GM21576 (cell line): ENCODE results near the gene CNOT6L.

Source experiments
- ATAC-seq: cut with Tn5 transposase; IDR thresholded peaks from one replicate; pipeline ENCODE4 v1.9.1; 2021; ENCODE audit warnings: mild to moderate bottlenecking, moderate library complexity; ENCODE audit not compliant: unreplicated experiment

Gene CNOT6L

GRCh38 chr4:77715414-77716290 is 103.5 kb downstream of the CNOT6L start:
- no peak for ATAC-seq

DNA sequence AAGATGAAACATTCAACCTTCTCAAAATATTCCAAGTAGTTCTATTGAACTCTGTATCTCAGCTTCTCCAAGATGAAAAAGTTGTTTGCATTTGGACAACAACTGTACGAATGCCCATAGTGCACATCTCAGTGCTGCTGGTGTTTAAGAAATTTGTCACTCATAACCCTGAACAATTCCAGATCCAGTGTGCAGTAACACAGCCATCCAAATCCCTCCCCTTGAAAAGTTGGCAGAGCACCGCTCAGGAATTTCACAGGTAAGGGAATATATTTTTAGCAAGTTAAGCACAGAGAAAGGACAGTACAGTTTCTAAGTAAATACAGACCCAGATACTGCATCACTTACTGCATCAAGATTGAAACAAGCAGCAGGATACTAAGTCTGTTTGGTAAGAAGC is 104.7 kb downstream of the CNOT6L start:
- ATAC-seq: no peak

GRCh38 chr4:77713884-77714283 is 105.3 kb downstream of the CNOT6L start:
- no peak for ATAC-seq

DNA sequence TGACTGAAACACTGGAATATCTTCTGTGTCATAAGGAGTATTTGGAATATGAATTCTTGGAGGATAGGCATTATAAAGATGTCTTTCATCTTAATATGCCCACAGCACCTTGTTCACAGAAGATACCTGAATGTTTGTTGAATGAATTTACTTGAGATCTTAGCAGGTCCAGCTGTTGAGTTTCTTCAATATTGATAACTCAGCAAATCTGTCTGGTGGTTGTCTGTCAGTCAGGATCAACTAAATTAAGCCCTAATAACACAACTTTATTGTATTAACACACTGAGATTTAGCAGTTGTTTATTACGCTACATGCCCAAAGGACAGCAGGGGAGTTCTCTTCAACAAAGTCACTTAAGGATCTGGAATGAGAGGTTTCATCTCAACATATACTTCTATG is 106.5 kb downstream of the CNOT6L start:
- ATAC-seq: no peak

DNA sequence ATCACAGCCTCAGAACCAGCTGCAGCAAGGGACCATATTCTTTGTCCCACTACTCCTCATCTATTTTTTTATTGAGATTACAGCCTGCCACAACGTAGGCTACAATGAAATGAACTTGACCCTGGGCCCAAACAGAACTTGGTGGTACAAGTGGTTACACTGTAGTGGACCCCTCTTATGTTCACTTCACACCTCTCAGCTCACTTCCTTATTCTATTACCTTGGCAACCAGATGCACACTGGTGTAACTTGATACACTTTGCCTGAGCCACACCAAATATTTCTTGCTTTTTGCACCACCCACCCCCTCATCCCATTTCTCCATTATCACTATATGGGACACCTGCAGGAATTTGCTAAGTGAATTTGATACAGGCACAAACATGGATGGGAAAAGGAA is 107.7 kb downstream of the CNOT6L start:
- ATAC-seq: no peak

DNA sequence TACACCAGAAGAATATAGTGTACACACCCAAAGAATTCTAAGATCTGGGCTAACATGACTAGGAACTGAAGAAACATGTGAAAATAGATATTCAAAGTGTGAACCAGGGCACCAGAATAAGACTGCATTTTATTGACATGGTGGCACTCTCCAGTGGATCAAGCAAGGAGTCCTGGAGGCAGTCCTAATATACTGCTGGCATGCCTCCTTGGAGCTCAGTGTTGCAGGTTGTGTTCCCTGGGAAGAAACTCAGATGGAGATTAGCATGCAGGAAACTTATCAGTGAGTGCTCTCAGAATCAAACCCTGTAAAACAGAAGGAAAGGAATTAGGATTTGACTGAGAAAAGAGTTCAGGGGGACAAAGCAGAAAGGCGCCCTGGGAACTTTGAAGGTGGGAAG is 108.5 kb downstream of the CNOT6L start:
- ATAC-seq: no peak

DNA sequence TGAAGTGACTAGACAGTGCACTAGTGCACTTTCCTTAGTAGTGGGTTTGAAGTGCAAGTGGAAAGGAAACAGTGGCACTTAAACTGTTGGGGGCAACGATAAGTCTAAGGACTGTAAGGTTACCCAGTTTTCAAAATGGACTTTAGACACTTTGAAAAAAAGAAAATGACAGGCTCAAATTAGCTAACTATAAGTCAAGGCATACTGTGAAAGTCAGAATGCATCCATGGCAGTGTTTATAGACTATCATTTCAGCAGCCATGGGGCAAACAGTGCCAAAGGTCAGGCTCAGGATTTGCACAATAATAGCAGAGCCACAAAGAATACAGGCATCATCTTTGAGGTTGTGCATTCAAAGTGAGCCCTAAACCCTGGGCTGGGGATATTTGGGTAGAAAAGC is 109.1 kb downstream of the CNOT6L start:
- no peak for ATAC-seq

GRCh38 chr4:77706717-77707116 is 112.5 kb downstream of the CNOT6L start:
- ATAC-seq: no peak

GRCh38 chr4:77703666-77704065 is 115.5 kb downstream of the CNOT6L start:
- no peak for ATAC-seq

GRCh38 chr4:77701121-77701520 is 118.0 kb downstream of the CNOT6L start:
- ATAC-seq: no peak

DNA sequence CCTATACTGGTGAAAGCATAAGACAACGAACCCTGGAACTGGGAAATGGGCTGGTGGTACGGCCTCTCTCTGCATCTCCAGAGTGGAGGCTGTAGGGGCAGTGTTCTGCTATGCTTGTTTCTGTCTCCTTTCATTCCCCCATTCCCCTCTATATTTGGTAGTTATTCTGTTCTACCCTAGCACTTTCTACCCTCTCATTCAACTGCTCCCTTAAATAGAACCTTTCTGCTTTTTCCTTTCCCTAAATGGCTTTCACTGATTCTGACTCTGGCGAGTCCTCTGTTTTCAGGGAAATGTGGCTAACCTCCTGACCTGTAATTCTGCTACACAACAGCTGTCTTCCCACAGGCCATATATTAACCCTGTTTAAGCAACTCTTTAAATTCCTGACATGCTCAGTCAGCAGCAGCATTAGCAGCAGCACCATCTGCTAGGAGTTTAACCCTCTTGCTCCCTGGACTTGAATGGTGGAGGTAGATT is 119.4 kb downstream of the CNOT6L start:
- no peak for ATAC-seq

GRCh38 chr4:77697860-77698590 is 121.1 kb downstream of the CNOT6L start:
- ATAC-seq: no peak

DNA sequence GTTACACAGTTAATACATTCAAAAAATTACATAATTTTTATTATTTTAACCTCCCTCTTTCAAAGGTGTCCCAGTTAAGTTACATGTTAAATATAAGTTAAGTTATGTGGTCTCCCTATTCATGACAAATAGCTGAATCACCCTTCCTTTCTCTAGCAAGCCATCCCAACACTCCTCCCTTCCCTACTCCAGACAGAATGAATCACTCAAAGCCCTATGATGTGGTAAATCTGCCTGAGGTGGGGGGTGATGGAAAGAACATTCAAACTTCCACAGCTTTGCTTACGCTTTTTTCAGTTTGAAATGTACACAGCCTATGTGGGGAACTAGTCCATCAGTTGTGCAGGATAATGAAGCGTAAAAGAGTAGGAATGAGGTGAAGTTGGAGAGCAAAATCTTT is 123.4 kb downstream of the CNOT6L start:
- no peak for ATAC-seq

GRCh38 chr4:77692847-77693432 is 126.2 kb downstream of the CNOT6L start:
- no peak for ATAC-seq

GRCh38 chr4:77681792-77682191 is 137.4 kb downstream of the CNOT6L start:
- ATAC-seq: no peak

GRCh38 chr4:77676842-77677241 is 142.3 kb downstream of the CNOT6L start:
- ATAC-seq: no peak

DNA sequence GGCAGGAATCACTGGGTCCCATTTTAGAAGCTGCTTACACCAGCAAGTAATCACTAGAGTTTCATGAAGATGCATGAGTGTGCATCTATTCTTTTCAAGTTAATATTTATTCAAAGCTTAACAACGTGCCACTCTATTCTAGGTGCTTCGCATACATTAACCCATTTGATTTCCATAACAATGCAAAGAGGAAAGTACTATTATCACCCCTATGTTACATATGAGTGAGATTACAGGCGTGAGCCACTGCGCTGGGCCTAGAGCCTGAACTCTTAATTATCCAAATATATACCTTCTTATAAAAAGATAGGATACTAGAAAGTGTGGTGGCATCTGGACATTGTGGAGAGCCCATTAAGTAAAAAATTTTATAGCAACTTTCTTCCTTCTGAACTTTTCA is 148.1 kb downstream of the CNOT6L start:
- ATAC-seq: no peak

DNA sequence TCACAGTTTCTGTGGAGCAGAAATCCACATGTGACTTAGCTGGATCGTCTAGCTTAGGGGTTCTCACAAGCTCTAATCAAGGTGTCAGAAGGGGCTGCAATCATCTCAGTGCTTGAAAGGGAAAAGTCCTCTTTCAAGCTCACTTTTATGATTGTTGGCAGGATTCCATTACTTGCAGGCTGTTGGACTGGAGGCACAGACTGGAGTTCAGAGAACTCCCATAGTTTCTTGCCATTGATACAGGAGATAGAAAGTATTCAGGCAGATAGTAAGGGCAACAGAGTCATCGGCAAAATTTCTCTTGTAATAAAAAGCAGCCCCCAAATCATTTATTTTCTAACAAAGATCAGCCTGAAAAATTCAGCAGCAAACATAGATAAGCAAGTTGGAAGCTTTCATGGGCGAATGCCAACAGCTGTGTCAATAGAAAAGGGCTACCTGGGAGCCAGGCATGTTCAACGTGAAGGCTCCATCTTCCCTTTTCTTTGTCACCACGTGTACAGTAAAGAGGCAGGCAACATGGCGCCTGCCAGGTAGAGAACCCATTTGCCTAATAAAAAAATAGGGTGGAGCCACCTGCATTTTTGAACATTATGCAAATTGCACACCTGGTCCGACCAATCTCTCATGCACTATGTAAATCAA is 149.1 kb downstream of the CNOT6L start:
- ATAC-seq: no peak

GRCh38 chr4:77665381-77666069 is 153.6 kb downstream of the CNOT6L start:
- no peak for ATAC-seq
